Measurements from ENCODE around the gene PDZD2.
"Not testable (repeated sequence)": the region's sequence is repeated elsewhere in the genome, so short reads cannot be mapped to it uniquely, and the experiment has no call there.

Gene PDZD2

DNA sequence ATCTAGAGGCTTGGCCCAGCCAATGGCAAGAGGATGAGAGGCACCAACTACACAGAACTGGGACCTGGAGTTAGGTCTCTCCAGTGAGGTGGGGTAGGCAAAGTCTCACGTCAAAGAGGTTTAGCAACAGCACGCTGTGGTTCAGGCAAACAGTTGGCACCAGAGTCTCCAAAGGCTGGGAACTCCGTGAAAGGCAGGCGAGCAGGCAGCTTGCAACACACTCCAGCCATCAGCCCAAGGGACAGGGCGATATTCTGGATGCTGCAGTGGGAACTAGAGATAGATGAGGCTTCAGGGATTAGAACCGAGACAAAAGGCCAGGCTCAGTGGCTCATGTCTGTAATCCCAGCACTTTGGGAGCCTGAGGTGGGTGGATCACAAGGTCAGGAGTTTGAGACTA is 129.1 kb downstream of the PDZD2 start:
- no peak for DNase-seq (ENCODE audit: low spot score)

DNA sequence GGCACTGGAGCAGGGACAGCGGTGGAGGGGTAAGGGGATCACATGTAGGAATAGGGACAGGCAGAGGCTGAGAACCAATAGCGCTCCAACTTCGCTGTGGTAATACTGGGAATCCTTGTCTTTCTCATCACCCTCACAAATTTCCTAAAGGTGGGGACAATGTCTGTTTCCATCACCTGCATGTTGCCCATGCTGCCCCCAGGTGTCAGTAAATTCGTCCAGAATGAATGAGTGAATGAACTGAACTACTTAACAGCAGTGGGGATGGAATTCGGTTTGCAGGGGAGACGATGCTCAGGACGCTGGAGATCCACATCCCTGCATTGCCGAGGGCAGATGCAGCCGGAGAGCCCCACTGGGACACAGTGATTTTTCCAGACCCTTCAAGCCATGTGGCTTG is 129.9 kb downstream of the PDZD2 start:
- no peak for DNase-seq (ENCODE audit: low spot score)

DNA sequence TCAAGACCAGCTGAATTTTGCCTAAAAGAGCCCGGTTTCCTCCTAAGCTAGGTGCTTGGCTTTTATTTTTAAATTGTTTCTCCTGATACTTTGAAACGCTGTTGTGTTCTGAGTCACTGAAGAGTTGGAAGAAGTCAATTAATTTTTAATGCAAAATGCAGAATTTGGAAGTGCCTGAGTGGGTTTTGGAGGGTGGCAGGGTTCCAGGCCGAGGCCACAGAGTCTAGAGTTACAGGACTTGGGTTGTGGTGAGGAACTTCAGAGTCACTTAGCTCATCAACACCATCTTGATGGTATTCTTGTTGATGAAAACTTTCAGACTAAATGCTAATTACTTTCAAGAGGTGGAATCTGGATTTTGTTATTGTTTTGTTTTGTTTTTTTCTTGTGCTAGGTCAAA is 130.6 kb downstream of the PDZD2 start:
- no peak for DNase-seq (ENCODE audit: low spot score)

DNA sequence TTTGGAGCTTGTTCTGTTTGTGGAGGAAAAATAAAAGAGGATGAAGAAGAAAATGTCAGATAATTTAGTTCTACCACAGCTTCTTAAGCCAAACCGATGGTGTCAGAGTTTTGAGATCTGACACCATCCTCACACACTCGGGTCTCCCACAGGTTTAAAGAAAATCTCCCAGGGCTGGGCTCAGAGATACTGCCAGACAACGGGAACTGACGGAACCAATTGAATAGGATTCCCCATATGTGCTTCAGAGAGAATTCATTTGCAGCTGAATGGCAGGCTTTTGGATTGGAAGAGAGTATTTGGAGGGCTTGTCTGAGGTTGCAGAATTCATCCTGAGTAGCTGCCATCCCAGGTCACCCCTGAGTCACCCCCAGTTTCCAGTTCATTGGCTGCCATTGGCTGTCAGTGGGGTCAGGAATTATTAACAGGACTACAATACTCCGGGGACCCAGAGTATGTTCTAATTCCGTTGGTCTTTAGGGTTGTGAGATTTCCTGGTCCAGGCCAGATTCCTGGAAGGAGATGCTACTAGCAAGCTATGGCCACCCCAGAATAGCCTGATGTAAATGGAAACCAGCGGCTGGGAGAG is 131.3 kb downstream of the PDZD2 start:
- no peak for DNase-seq (ENCODE audit: low spot score)

DNA sequence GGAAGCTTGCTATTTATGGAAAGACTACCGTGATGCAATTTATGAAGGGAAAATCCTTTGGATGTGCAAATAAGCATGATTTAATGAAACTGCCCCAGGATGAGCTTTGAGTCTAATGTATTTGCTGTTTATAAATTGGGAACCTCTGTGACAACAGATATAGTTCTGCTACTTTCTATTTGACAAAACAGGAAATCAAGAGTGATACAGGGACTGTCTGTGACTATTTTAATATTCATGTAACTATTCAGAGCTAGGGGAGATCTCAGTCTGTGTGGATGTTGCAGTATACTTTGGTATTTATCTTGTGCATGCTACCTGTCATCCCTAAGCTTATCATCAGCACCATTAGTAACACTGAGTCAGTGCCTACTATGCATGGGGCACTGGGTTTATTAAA is 132.1 kb downstream of the PDZD2 start:
- DNase-seq (ENCODE audit: low spot score) = no peak

DNA sequence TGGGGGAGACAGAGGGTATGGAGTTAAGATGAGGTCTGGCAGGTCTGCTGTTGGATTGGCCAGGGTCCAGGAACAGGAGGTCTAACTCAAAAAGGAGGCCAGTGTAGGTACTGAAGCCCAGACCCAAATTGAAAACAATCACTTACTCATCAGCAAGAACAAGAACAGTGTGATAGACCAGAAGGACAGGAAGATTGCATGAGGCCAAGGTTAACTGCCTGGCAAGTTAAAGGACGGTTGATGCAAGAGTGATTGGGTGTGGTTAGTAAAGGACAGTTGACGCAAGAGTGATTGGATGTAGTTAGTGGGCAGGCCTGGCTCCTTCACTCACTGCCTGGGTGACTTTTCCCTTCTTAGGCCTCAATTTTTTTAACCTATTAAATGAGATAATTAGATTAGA is 132.6 kb downstream of the PDZD2 start:
- DNase-seq (ENCODE audit: low spot score) = no peak

DNA sequence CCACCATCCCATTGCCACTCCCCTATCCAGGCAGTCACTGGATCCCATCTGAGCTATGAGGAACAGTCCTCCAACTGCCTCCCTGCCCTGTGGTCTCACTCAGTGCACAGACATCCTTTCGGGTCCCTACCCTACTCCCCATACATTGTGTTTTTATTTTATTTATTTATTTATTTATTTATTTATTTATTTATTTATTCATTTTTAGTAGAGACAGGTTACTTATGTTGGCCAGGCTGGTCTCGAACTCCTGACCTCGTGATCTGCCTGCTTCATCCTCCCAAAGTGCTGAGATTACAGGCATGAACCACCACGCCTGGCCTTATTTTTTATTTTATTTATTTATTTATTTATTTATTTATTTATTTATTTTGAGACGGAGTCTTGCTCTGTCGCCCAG is 137.4 kb downstream of the PDZD2 start:
- not testable (repeated sequence) for DNase-seq (ENCODE audit: low spot score)

DNA sequence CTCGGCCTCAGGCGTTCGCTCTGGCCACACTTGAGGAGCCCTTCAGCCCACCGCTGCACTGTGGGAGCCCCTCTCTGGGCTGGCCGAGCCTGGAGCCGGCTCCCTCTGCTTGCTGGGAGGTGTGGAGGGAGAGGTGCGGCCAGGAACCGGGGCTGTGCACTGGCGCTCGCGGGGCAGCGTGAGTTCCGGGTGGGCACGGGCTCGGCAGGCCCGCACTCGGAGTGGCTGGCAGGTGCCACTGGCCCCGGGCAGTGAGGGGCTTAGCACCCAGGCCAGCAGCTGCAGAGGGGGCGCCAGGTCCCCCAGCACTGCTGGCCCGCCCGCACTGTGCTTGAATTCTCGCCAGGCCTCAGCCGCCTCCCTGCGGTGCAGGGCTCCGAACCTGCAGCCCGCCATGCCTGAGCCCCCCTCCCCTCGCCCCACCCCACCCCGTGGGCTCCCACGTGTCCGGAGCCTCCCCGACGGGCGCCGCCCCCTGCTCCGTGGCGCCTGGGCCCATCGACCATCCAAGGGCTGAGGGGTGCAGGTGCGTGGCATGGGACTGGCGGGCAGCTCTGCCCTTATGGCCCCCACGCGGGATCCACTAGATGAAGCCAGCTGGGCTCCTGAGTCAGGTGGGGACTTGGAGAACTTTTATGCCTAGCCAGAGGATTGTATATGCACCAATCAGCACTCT is 138.2 kb downstream of the PDZD2 start:
- no peak for DNase-seq (ENCODE audit: low spot score)

DNA sequence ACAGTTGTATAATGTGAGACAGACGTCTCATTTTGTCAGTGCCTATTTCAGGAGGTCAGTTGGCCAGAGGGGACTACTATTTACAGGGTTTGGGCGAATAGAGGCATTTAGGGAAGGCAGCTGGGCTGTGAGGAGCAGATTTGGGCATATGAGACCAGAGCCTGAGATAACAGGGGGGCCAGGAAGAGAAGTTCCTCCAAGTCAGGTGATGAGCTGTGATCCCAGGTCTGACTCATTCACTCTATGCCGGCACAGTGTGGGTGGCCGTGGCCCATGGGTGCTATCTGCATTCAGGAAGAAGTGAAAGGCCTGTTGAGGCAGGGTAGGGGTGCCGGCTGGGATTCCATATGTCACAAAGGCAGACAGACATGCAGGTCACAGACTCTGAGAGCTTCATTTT is 142.8 kb downstream of the PDZD2 start:
- DNase-seq (ENCODE audit: low spot score) = no peak

DNA sequence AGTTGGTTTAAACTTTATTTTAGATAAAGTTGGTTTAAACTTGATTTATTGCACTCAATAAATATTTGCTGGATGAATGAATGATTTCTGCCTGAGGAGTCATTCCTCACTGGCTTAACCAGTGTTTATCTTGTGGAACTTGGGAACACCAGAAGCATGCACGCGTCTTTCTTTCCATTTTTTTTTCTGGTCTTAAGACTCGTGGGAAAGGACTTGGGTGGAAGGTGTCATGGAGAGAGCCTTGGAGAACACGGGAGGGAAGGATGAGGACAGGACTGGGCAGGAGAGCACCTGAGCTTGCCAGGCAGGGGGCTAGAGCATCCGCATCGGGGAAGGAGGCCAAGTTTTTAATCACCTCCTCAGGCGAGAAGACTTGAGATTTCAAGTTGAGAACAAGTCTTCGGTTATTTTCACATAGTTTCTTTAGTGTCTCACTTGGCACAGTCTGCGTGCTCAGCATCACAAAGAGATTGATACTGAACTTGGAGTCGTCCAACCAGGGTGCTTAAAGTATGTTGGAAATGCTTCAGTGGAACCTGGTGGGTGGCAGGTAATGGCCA is 144.2 kb downstream of the PDZD2 start:
- no peak for DNase-seq (ENCODE audit: low spot score)

DNA sequence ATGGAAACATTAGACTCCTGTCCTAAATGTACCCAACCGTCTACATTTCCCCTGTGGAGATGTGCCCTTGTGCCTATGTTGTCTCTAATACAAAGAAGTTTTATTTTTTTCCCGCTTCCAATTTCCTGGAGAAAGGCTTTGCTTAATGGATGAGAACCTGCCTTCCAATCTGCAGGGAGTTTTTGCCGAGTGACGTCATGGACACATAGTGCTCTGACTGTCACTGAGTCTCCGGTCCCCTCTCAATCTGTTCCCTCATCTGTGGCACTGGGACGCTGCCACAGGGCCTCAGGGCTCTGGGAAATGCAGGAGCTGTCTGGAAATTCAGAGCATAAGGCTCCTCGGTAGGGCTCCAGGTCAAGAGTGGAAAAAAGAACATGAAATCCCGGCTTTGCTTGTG is 144.8 kb downstream of the PDZD2 start:
- no peak for DNase-seq (ENCODE audit: low spot score)

DNA sequence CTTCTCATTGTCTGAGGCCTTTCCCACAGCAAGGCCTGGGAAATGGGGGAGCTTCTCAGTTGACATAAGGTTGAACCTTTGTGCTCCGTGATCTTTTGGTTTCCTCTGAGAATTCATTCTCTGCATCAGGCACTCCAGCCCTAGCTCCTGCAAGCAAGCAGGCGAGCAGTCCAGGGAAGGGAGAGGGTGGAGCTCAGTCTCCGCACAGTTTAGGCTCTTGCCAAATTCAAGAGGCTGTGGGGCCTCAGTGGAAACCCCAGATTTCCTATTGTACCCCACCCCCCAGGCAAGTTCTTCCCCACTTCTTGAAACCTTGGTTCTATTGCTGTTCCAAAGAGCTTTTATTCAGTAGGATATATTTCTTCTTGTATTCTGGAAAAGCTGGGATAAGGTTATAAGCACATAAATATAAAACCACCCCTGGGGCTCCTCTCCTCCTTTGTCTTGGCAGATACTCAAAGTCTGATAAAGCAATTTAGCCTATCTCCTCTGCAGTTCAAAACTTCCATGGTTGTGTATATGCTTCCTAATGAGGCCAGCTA is 147.2 kb downstream of the PDZD2 start:
- no peak for DNase-seq (ENCODE audit: low spot score)

DNA sequence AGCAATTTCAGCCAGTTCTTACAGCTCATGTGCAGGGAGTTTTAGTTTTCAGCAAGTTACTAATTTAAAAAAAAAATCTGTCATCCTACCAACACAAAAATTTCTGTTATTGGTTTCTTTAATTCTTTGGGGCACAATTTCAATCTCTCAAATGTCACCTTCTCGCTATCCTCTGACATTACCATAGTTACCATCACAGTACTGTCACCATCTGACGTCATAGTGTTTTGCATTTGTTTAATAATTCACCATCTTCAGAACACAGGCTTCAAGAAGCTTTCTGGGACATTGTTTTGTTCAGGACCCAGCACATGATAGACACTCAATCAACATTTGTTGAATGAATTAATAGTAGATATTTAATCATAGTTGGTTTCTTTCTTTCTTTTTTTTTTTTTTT is 155.1 kb downstream of the PDZD2 start:
- no peak for DNase-seq (ENCODE audit: low spot score)

DNA sequence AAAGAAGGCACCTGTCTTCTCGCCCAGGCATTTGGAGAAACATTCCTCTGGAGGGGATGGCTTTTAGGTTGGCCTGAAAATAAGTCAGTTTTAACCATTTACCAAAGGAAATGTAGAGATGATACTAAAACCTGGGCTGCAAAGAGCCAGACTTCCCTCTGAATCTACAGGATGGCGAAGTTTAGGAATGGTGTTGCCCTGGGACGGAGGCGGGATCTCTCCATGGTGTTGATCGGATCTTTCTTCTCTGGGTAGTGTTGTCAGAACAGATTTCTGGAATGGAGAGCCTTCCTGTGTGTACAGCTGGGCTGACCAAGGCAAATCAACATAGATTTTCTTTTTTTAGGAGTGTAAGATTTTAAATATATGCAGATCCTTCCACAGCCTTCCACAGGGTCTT is 159.2 kb downstream of the PDZD2 start:
- no peak for DNase-seq (ENCODE audit: low spot score)

DNA sequence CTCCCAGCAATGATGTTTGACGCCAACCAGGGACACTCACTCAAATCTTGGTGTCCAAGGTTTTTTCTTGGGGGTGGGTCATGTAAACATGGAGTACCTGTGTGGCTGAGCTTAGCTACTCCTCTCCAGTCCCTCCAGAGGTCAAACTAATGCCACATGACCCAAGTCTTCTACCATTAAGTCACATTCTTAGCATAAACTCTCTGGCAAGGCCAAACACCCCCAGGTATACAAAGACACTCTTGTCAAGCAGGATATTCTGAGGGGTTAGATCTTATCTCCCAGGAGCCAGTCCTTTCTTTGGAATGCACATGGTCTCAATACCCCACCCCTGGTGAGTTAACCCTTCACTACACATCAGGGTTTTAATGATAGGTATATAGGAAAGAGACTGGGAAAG is 161.4 kb downstream of the PDZD2 start:
- DNase-seq (ENCODE audit: low spot score) = no peak

DNA sequence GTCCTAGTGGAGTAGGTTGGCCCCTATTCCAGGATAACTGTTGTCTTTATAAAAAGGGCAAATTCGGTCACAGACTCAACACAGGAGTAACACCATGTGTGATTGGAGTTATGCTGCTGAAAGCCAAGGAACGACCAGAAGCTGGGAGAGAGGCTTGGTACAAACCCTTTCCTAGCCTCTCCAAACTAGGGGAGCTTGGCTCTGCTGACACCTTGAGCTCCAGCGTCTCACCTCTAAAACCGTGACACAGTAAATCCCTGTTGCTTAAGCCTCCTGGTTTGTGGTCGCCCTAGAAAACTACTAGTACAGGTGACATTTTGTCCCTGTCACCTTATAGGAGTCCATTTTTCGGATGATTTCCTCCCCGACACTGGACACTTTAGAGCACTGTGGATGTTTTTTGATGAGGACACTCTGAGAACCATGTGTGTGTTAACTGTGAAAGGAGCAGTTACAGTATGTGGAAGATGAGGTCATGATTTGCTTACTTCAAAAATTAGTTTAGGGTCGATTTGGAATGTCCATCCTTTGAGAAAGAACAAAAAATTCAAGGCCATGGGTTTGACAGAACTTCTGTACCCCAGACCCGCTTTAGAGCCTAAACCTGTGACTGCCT is 167.0 kb downstream of the PDZD2 start:
- DNase-seq (ENCODE audit: low spot score) = no peak

DNA sequence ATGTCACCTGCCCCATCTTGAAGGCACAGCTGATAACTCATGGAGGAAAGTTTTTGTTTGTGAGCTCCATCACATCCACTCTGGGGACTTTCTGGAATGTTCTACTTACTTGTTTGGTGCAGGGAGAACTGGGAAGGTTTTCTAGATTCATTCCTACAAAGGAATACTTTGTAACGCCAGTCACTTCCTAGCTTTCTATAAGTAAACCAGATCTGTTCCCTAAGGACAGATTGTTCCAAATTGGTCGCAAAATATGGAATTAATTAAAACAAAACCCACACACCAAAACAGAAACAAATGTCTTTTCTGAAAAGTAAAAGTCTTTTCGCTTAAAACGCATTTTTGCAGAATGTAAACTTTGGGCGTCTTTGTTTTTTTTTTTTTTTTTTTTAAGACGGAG is 167.6 kb downstream of the PDZD2 start:
- DNase-seq (ENCODE audit: low spot score) = no peak

DNA sequence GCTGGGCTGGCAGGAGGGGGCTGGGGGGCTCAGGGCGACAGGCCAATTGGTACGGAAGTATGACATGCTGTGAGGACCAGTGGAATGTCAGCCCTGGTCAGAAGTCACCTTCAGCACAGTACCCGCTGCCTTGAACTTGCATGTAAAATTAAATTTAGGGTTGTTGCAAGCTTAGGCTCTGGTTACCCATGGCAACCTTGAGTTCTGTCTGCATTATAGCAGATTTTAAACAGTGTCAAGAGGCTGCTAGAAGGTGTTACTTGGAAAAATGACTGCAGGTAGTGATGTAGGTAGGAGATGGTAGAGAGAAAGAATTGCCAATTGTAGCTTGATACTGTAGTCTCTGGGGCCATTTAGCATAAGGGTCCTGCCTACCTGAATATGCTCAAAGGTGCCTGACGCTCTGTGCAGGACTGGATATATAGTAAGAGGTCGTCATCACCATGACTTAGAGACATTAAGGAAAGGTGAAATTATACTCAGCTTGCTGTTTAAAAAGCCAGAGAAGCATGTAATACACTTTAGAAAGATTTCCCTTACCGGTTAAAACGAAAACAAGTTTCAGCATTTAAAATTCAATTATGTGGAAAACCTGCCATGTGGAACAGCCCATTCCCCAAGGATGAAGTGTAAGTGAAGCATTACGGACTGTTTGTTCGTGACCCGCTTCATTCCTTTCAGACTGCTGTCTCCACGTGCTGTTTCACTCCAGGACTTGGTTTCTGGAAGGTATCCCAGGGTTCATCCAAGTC is 169.0 kb downstream of the PDZD2 start:
- DNase-seq (ENCODE audit: low spot score) = no peak

DNA sequence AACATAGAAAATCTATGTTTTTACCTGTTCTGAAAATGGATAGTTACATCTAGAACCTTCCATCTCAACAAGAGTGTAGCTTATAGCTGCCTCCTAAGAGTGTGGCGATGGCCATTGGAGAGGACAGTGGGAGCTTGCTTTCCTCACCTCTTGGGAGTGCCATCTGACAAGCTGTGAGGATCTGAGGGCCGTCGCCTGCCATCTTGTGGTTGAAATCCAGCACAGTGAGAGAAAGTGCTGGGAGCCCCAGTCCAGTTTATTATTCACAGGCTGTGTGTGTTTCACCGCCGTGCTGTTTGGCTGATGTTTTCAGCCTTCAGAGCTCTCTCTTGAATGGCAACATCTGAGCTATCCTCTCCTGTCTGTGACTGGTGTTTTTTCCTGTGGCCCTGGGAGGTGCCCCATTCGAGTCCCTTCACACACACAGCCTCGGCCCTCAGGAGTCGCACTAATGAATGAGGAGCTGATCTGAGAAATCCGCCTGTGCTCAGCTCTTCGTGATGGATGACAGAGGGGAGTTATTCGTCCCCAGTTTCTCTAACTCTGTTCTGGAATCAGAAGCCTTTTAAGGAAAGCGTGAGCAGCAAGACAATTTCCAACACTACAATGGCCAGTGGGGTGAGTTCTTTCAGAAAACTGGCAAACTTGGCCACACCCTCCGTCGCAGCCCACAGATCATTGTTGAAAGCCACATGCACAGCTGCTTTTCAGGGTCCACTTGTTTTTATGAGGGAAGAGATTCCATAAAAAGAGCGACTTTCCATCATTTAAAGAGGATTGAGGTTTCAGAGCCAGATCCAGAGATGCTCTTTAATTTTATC is 170.3 kb downstream of the PDZD2 start:
- DNase-seq (ENCODE audit: low spot score) = peak; percentile 85

DNA sequence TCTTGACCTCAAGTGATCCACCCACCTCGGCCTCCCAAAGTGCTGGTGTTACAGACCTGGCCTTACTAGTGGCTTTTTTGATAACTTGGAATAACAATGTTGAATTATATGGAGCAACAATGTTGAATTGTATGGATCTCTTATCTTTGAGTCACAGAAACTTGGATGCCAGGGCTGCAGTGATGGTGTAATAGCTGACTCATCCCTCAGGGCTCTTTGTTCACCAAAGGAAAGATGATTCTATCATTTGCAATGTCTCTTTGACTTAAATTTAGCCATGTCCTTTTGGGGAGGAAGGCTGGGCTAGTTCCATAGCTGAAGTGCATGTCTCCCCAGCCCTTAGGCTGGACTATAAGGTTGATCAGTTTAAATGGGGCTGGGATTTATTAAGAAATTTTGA is 172.3 kb downstream of the PDZD2 start:
- no peak for DNase-seq (ENCODE audit: low spot score)

DNA sequence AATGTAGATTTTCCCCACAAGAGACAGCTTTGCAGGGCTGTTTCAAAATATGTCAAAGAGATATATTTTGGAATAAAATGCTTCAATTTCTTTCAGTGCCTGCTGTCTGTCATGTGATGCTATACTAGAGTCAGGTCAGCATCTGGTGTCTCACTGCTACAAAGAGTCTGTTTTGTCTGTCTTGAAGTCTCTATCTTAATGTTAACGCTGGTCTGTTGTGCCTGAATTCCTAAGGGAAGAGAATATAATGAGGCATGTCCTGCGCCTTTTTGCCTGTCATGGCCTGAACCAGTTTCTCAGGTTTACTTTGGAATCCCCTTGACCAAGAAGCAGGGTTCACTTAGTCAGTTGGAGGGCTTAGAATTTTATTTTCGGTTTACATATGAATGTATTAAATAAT is 176.4 kb downstream of the PDZD2 start:
- DNase-seq (ENCODE audit: low spot score) = no peak

Data from SK-N-DZ (cell line).